ENCODE data around the gene ECSCR.

ECSCR gene

DNA sequence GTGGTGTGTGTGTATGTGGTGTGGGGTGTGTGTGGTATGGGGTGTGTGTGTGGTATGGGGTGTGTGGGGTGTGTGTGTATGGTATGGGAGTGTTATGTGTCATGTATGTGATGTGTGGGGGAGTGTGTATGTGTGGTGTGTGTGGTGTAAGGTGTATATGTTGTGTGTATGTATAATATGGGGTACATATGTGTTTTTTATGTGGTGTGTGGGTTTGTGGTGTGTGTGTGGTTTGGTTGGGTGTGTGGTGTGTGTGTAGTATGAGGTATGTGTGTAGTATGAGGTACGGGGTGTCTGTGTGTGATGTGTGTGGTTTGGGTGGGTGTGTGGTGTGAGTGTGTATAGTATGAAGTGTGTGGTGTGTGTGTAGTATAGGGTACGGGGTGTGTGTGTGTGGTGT, 11.4 kb downstream of the ECSCR start (continued):
- TF ChIP-seq, protein P1, sequence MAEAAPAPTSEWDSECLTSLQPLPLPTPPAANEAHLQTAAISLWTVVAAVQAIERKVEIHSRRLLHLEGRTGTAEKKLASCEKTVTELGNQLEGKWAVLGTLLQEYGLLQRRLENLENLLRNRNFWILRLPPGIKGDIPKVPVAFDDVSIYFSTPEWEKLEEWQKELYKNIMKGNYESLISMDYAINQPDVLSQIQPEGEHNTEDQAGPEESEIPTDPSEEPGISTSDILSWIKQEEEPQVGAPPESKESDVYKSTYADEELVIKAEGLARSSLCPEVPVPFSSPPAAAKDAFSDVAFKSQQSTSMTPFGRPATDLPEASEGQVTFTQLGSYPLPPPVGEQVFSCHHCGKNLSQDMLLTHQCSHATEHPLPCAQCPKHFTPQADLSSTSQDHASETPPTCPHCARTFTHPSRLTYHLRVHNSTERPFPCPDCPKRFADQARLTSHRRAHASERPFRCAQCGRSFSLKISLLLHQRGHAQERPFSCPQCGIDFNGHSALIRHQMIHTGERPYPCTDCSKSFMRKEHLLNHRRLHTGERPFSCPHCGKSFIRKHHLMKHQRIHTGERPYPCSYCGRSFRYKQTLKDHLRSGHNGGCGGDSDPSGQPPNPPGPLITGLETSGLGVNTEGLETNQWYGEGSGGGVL (tag by site-specific recombination; IDR thresholded peaks at IDR 0.05): 0 out of 2 replicates have a peak, but pooled peaks have one; percentile 32
- TF ChIP-seq SCRT2 (tag by site-specific recombination; IDR thresholded peaks at IDR 0.05): no peak
- peak; percentile 9; the same call in 1 of the 2 replicates for TF ChIP-seq ZNF112 (tag by site-specific recombination; IDR thresholded peaks at IDR 0.05)
- TF ChIP-seq ZNF654 (tag by site-specific recombination; IDR thresholded peaks at IDR 0.05; ENCODE audit: low read depth): no peak
- TF ChIP-seq, protein P2, sequence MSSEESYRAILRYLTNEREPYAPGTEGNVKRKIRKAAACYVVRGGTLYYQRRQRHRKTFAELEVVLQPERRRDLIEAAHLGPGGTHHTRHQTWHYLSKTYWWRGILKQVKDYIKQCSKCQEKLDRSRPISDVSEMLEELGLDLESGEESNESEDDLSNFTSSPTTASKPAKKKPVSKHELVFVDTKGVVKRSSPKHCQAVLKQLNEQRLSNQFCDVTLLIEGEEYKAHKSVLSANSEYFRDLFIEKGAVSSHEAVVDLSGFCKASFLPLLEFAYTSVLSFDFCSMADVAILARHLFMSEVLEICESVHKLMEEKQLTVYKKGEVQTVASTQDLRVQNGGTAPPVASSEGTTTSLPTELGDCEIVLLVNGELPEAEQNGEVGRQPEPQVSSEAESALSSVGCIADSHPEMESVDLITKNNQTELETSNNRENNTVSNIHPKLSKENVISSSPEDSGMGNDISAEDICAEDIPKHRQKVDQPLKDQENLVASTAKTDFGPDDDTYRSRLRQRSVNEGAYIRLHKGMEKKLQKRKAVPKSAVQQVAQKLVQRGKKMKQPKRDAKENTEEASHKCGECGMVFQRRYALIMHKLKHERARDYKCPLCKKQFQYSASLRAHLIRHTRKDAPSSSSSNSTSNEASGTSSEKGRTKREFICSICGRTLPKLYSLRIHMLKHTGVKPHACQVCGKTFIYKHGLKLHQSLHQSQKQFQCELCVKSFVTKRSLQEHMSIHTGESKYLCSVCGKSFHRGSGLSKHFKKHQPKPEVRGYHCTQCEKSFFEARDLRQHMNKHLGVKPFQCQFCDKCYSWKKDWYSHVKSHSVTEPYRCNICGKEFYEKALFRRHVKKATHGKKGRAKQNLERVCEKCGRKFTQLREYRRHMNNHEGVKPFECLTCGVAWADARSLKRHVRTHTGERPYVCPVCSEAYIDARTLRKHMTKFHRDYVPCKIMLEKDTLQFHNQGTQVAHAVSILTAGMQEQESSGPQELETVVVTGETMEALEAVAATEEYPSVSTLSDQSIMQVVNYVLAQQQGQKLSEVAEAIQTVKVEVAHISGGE (tag by site-specific recombination; conservative IDR thresholded peaks at IDR 0.05; ENCODE audit: low read depth): no peak
- TF ChIP-seq ZNF747 (tag by site-specific recombination; IDR thresholded peaks at IDR 0.05): no peak
- TF ChIP-seq, protein P3, sequence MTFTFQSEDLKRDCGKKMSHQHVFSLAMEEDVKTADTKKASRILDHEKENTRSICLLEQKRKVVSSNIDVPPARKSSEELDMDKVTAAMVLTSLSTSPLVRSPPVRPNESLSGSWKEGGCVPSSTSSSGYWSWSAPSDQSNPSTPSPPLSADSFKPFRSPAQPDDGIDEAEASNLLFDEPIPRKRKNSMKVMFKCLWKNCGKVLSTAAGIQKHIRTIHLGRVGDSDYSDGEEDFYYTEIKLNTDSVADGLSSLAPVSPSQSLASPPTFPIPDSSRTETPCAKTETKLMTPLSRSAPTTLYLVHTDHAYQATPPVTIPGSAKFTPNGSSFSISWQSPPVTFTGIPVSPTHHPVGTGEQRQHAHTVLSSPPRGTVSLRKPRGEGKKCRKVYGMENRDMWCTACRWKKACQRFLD (tag by site-specific recombination; IDR thresholded peaks at IDR 0.05): no peak
- no peak for TF ChIP-seq ZNF184 (tag by site-specific recombination; IDR thresholded peaks at IDR 0.05)
- no peak; the same call in 1 of the 2 replicates for TF ChIP-seq ZNF16 (tag by site-specific recombination; IDR thresholded peaks at IDR 0.05; ENCODE audit: low read depth)
- no peak for TF ChIP-seq ZNF292 (tag by site-specific recombination; IDR thresholded peaks at IDR 0.05; ENCODE audit: borderline replicate concordance, low read depth)
- no peak for TF ChIP-seq ZNF155 (tag by site-specific recombination; IDR thresholded peaks at IDR 0.05)
- TF ChIP-seq HOXD13 (CRISPR knock-in tag; IDR thresholded peaks at IDR 0.05; ENCODE audit: borderline replicate concordance): 0 out of 2 replicates have a peak, but pooled peaks have one; percentile 2
- 0 out of 2 replicates have a peak, but pooled peaks have one; percentile 32 for TF ChIP-seq ZNF157 (tag by site-specific recombination; IDR thresholded peaks at IDR 0.05)
- TF ChIP-seq, protein P4, sequence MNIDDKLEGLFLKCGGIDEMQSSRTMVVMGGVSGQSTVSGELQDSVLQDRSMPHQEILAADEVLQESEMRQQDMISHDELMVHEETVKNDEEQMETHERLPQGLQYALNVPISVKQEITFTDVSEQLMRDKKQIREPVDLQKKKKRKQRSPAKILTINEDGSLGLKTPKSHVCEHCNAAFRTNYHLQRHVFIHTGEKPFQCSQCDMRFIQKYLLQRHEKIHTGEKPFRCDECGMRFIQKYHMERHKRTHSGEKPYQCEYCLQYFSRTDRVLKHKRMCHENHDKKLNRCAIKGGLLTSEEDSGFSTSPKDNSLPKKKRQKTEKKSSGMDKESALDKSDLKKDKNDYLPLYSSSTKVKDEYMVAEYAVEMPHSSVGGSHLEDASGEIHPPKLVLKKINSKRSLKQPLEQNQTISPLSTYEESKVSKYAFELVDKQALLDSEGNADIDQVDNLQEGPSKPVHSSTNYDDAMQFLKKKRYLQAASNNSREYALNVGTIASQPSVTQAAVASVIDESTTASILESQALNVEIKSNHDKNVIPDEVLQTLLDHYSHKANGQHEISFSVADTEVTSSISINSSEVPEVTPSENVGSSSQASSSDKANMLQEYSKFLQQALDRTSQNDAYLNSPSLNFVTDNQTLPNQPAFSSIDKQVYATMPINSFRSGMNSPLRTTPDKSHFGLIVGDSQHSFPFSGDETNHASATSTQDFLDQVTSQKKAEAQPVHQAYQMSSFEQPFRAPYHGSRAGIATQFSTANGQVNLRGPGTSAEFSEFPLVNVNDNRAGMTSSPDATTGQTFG (tag by site-specific recombination; IDR thresholded peaks at IDR 0.05; ENCODE audit: borderline replicate concordance): no peak
- TF ChIP-seq ZNF626 (tag by site-specific recombination; IDR thresholded peaks at IDR 0.05): no peak
- 0 out of 2 replicates have a peak, but pooled peaks have one; percentile 40 for TF ChIP-seq ZNF23 (tag by site-specific recombination; IDR thresholded peaks at IDR 0.05; ENCODE audit: borderline replicate concordance)
- no peak for TF ChIP-seq ZFP37 (tag by site-specific recombination; IDR thresholded peaks at IDR 0.05)
- TF ChIP-seq ZFHX2 (tag by site-specific recombination; conservative IDR thresholded peaks at IDR 0.05): no peak
- TF ChIP-seq, protein P5, sequence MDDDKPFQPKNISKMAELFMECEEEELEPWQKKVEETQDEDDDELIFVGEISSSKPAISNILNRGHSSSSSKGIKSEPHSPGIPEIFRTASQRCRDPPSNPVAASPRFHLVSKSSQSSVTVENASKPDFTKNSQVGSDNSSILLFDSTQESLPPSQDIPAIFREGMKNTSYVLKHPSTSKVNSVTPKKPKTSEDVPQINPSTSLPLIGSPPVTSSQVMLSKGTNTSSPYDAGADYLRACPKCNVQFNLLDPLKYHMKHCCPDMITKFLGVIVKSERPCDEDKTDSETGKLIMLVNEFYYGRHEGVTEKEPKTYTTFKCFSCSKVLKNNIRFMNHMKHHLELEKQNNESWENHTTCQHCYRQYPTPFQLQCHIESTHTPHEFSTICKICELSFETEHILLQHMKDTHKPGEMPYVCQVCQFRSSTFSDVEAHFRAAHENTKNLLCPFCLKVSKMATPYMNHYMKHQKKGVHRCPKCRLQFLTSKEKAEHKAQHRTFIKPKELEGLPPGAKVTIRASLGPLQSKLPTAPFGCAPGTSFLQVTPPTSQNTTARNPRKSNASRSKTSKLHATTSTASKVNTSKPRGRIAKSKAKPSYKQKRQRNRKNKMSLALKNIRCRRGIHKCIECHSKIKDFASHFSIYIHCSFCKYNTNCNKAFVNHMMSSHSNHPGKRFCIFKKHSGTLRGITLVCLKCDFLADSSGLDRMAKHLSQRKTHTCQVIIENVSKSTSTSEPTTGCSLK (tag by site-specific recombination; IDR thresholded peaks at IDR 0.05): no peak
- TF ChIP-seq ZNF2 (tag by site-specific recombination; IDR thresholded peaks at IDR 0.05): no peak
- TF ChIP-seq ZBTB8A (tag by site-specific recombination; IDR thresholded peaks at IDR 0.05): no peak
- TF ChIP-seq KLF8 (tag by site-specific recombination; IDR thresholded peaks at IDR 0.05): no peak
- no peak for TF ChIP-seq GLI4 (tag by site-specific recombination; IDR thresholded peaks at IDR 0.05)
- TF ChIP-seq ZNF202 (tag by site-specific recombination; IDR thresholded peaks at IDR 0.05; ENCODE audit: borderline replicate concordance): no peak
- no peak for TF ChIP-seq RBAK (tag by site-specific recombination; IDR thresholded peaks at IDR 0.05)
- TF ChIP-seq, protein P6, sequence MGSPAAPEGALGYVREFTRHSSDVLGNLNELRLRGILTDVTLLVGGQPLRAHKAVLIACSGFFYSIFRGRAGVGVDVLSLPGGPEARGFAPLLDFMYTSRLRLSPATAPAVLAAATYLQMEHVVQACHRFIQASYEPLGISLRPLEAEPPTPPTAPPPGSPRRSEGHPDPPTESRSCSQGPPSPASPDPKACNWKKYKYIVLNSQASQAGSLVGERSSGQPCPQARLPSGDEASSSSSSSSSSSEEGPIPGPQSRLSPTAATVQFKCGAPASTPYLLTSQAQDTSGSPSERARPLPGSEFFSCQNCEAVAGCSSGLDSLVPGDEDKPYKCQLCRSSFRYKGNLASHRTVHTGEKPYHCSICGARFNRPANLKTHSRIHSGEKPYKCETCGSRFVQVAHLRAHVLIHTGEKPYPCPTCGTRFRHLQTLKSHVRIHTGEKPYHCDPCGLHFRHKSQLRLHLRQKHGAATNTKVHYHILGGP (tag by site-specific recombination; IDR thresholded peaks at IDR 0.05): peak; percentile 42; the same call in 1 of the 2 replicates
- TF ChIP-seq ZNF777 (tag by site-specific recombination; IDR thresholded peaks at IDR 0.05; ENCODE audit: borderline replicate concordance): no peak
- TF ChIP-seq YY1 (tag by site-specific recombination; IDR thresholded peaks at IDR 0.05): no peak
- TF ChIP-seq ZBTB1 (tag by site-specific recombination; IDR thresholded peaks at IDR 0.05): no peak
